ENCODE data around the gene AQP6. TPM values are rescaled to one million over a fixed set of nuclear protein-coding genes. Genes with fewer than 3 reads are reported as not detected.

The AQP6 gene
- total RNA-seq, 2 donors from 2014 or later = 0.20 TPM; not detected in 1

DNA sequence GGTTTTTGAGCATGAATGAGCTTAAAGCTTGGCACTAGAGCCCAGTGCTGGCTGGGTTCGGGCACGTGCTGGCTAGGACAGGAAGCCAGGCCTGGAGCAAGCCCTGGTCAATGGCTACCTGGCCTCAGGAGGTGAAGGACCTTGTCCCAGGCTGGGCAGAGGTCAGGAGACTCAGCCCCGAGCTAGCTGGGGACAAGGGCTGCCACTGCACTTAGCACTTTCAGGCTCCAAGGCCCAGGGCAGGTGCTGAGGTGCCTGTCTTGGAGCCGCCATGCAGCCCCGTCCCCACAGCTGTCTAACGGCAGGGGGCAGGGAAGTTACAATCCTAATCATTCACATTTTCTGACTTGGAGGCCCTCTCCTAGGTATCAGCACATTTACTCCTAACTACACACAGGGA lies 4.3 kb upstream of the AQP6 start:
- H3K4me1 ChIP-seq (ENCODE audit: control insufficient read depth, insufficient read depth, low read length) = no peaks in the 10 kb centered on the region
- peaks cover 72% of the 10 kb centered on the region for H3K27me3 ChIP-seq (ENCODE audit: control insufficient read depth, insufficient read depth, low read length, poor library complexity, severe bottlenecking)
- DNase-seq = no peak
- 79 to 97% methylated on average over 5 to 6 of the region's 6 CpGs for WGBS, 2 experiments (ENCODE audit: insufficient coverage in 1 of 2, insufficient read length in 1 of 2)
- H3K27ac Mint-ChIP-seq = no peak overlapping the region
- TF ChIP-seq, protein P1, sequence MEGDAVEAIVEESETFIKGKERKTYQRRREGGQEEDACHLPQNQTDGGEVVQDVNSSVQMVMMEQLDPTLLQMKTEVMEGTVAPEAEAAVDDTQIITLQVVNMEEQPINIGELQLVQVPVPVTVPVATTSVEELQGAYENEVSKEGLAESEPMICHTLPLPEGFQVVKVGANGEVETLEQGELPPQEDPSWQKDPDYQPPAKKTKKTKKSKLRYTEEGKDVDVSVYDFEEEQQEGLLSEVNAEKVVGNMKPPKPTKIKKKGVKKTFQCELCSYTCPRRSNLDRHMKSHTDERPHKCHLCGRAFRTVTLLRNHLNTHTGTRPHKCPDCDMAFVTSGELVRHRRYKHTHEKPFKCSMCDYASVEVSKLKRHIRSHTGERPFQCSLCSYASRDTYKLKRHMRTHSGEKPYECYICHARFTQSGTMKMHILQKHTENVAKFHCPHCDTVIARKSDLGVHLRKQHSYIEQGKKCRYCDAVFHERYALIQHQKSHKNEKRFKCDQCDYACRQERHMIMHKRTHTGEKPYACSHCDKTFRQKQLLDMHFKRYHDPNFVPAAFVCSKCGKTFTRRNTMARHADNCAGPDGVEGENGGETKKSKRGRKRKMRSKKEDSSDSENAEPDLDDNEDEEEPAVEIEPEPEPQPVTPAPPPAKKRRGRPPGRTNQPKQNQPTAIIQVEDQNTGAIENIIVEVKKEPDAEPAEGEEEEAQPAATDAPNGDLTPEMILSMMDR (conservative IDR thresholded peaks at IDR 0.05) = no peak
- H3K4me3 Mint-ChIP-seq = no peak overlapping the region
- no peak overlapping the region for H3K4me3 ChIP-seq (ENCODE audit: low read length)
- no peaks in the 10 kb centered on the region for H3K9me3 Mint-ChIP-seq
- H3K9me3 ChIP-seq (ENCODE audit: control insufficient read depth, low read length) = no peaks in the 10 kb centered on the region
- no peaks in the 10 kb centered on the region for H3K36me3 Mint-ChIP-seq (ENCODE audit: low read depth)
- H3K27me3 Mint-ChIP-seq (ENCODE audit: insufficient read depth) = peaks cover 43% of the 10 kb centered on the region
- H3K27ac ChIP-seq (ENCODE audit: low read depth, low read length) = no peak overlapping the region
- H3K36me3 ChIP-seq (ENCODE audit: control insufficient read depth, insufficient read depth, low read length) = no peaks in the 10 kb centered on the region
- H3K9ac ChIP-seq (ENCODE audit: extremely low read depth, low read length, poor library complexity, severe bottlenecking) = no peak overlapping the region
- no peaks in the 10 kb centered on the region for H3K4me1 Mint-ChIP-seq

DNA sequence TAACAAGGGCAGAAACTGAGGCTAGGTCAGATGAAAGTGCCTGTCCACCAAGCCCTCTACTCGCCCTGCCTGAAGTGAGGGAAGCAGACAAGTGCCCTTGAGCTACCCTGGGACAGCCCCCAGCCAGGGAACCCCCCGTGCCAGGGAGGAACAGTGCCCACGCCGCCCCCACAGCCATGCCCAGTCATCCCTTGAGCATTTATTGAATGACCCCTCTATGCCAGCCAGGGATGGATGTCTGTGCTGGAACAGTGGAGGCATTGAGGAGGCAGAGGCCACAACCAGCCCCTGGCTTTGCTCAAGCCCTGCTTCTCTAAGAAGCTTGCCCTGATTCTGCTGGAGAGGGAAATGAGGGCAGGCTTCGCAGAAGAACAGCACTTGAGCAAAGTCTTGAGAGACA lies 3.7 kb upstream of the AQP6 start:
- no peak overlapping the region for H3K27ac ChIP-seq (ENCODE audit: low read depth, low read length)
- H3K9me3 ChIP-seq (ENCODE audit: control insufficient read depth, low read length) = no peaks in the 10 kb centered on the region
- no peak for DNase-seq
- H3K36me3 Mint-ChIP-seq (ENCODE audit: low read depth) = no peaks in the 10 kb centered on the region
- H3K27me3 Mint-ChIP-seq (ENCODE audit: insufficient read depth) = peaks cover 42% of the 10 kb centered on the region
- H3K9me3 Mint-ChIP-seq = no peaks in the 10 kb centered on the region
- peaks cover 67% of the 10 kb centered on the region for H3K27me3 ChIP-seq (ENCODE audit: control insufficient read depth, insufficient read depth, low read length, poor library complexity, severe bottlenecking)
- H3K27ac Mint-ChIP-seq = no peak overlapping the region
- H3K4me1 Mint-ChIP-seq = no peaks in the 10 kb centered on the region
- no peaks in the 10 kb centered on the region for H3K4me1 ChIP-seq (ENCODE audit: control insufficient read depth, insufficient read depth, low read length)
- no peak overlapping the region for H3K4me3 ChIP-seq (ENCODE audit: low read length)
- no peaks in the 10 kb centered on the region for H3K36me3 ChIP-seq (ENCODE audit: control insufficient read depth, insufficient read depth, low read length)
- TF ChIP-seq, protein P1 (conservative IDR thresholded peaks at IDR 0.05) = no peak
- WGBS, 2 experiments (ENCODE audit: insufficient coverage in 1 of 2, insufficient read length in 1 of 2) = 95 to 100% methylated on average over 5 of the region's 5 CpGs
- no peak overlapping the region for H3K4me3 Mint-ChIP-seq
- H3K9ac ChIP-seq (ENCODE audit: extremely low read depth, low read length, poor library complexity, severe bottlenecking) = no peak overlapping the region

DNA sequence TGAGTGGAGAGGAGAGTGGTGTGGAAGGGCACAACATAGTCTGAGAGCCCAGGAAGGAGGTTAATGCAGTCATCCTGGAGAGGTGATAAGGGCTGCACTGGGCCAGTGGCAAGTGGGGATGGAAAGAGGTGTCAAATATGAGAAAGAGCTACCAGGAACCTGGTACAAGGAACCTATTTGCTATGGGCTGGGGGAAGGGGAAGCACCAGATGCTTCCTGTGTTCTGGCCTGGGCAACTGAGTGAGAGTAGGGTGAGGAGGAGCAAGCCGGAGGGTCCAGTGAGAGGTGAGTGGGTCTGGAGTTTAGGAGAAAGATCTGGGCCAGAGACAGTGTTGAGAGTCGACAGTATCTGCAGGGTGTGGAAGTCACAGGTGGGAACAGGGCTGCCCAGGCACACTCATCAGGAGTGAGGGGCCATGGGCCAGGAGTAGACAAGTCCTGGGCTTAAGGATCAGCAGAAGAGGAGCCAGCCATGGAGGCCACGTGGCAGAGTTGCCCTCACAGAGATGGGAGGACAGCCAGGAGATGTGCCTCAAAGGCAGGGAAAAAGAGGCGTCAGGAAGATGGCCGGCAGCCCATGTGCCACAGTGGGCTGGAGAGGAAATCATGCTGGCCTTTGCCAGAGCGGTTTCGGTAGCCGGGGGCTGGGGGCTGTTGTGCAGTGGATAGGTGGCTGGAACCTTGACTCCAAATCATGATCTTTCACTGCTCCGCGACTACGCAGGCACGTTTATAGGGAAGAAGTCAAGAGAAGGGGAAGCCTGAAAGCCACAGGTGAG lies 2.9 kb upstream of the AQP6 start:
- Histone ChIP-seq H3K27me3 (ENCODE audit: control insufficient read depth, insufficient read depth, low read length, poor library complexity, severe bottlenecking) (peaks cover 59% of the 10 kb centered on the region), H3K36me3 (ENCODE audit: control insufficient read depth, insufficient read depth, low read length) (no peaks in the 10 kb centered on the region), H3K4me3 (ENCODE audit: low read length) (no peak overlapping the region), H3K4me1 (ENCODE audit: control insufficient read depth, insufficient read depth, low read length) (no peaks in the 10 kb centered on the region), H3K9me3 (ENCODE audit: control insufficient read depth, low read length) (no peaks in the 10 kb centered on the region), H3K9ac (ENCODE audit: extremely low read depth, low read length, poor library complexity, severe bottlenecking) (no peak overlapping the region), H3K27ac (ENCODE audit: low read depth, low read length) (no peak overlapping the region)
- DNase-seq = no peak
- Mint-ChIP-seq H3K36me3 (ENCODE audit: low read depth) (no peaks in the 10 kb centered on the region), H3K4me3 (no peak overlapping the region), H3K4me1 (no peaks in the 10 kb centered on the region), H3K27ac (no peak overlapping the region), H3K9me3 (no peaks in the 10 kb centered on the region), H3K27me3 (ENCODE audit: insufficient read depth) (peaks cover 33% of the 10 kb centered on the region)
- WGBS, 2 experiments (ENCODE audit: insufficient coverage in 1 of 2, insufficient read length in 1 of 2) = 89 to 93% methylated on average over 7 to 12 of the region's 12 CpGs
- TF ChIP-seq, protein P1 (conservative IDR thresholded peaks at IDR 0.05) = no peak

All from endodermal cell (in vitro differentiated cells).